Epidermal melanocyte (primary cell): ENCODE data around the gene CASKIN1.

Source experiments
- DNase-seq: peaks from one replicate; pipeline ENCODE4 v3.0.0; 2011; ENCODE audit warnings: low spot score; ENCODE audit not compliant: insufficient read length

The CASKIN1 gene

GRCh38 chr16:2174396-2175131 lies 21.8 kb downstream of the CASKIN1 start:
- no peak for DNase-seq

- DNase-seq, result no peak
These were observed 22.5 kb downstream of the CASKIN1 start for GRCh38 chr16:2173916-2174315.

GRCh38 chr16:2173366-2173765 lies 23.0 kb downstream of the CASKIN1 start:
- DNase-seq, result no peak

- no peak for DNase-seq
These were observed 23.6 kb downstream of the CASKIN1 start for GRCh38 chr16:2172688-2173335.

GRCh38 chr16:2171601-2172178 lies 24.7 kb downstream of the CASKIN1 start:
- no peak for DNase-seq

GRCh38 chr16:2170587-2171435 lies 25.6 kb downstream of the CASKIN1 start:
- no peak for DNase-seq

GRCh38 chr16:2170080-2170479 lies 26.3 kb downstream of the CASKIN1 start:
- no peak for DNase-seq

GRCh38 chr16:2167068-2167638 lies 29.3 kb downstream of the CASKIN1 start:
- no peak for DNase-seq

GRCh38 chr16:2166263-2167067 lies 29.9 kb downstream of the CASKIN1 start:
- no peak for DNase-seq

GRCh38 chr16:2165861-2166260 lies 30.5 kb downstream of the CASKIN1 start:
- DNase-seq, result no peak

- no peak for DNase-seq
These were observed 33.1 kb downstream of the CASKIN1 start for GRCh38 chr16:2163211-2163881.

- no peak for DNase-seq
These were observed 33.7 kb downstream of the CASKIN1 start for GRCh38 chr16:2162676-2163118.

- DNase-seq, result no peak
These were observed 34.5 kb downstream of the CASKIN1 start for GRCh38 chr16:2161911-2162310.

GRCh38 chr16:2160915-2161551 lies 35.4 kb downstream of the CASKIN1 start:
- no peak for DNase-seq

- DNase-seq, result no peak
These were observed 37.1 kb downstream of the CASKIN1 start for GRCh38 chr16:2159175-2159838.

- DNase-seq, result no peak
These were observed 38.2 kb downstream of the CASKIN1 start for GRCh38 chr16:2158262-2158638.

GRCh38 chr16:2157480-2158261 lies 38.7 kb downstream of the CASKIN1 start:
- no peak for DNase-seq

GRCh38 chr16:2156849-2157224 lies 39.6 kb downstream of the CASKIN1 start:
- DNase-seq, result no peak
